BE2C (cell line): ENCODE measurements around the gene PLP2.

Experiments
- DNase-seq: peaks from one replicate; pipeline ENCODE4 v3.0.0-alpha.2; 2020
- H3K27me3 ChIP-seq: fragments of 250-450 bp; sonication (Bioruptor Pico); 2 replicates; pipeline ENCODE4 v1.5.1; 2020; ENCODE audit warnings: mild to moderate bottlenecking
- H3K36me3 ChIP-seq: fragments of 250-450 bp; sonication (Bioruptor Pico); 2 replicates; pipeline ENCODE4 v1.5.1; 2020; ENCODE audit warnings: mild to moderate bottlenecking
- H3K4me1 ChIP-seq: fragments of 250-450 bp; sonication (Bioruptor Pico); 2 replicates; pipeline ENCODE4 v1.5.1; 2020
- H3K4me3 ChIP-seq: 2 replicates; pipeline ENCODE4 v1.5.1; 2011; ENCODE audit warnings: low read depth, low read length
- H3K9me3 ChIP-seq: fragments of 250-450 bp; sonication (Bioruptor Pico); 2 replicates; pipeline ENCODE4 v1.5.1; 2020
- TF ChIP-seq, protein P1 (sequence below): IDR thresholded peaks from 2 replicates; pipeline ENCODE4 v1.5.1; 2012; ENCODE audit warnings: mild to moderate bottlenecking, low read depth, low read length

Gene PLP2

GRCh38 chrX:49177338-49177833 is 5.7 kb downstream of the PLP2 start:
- H3K4me1 ChIP-seq = no peaks in the 10 kb centered on the region
- DNase-seq = no peak
- no peaks in the 10 kb centered on the region; the same call in none of the 2 replicates for H3K36me3 ChIP-seq
- no peak overlapping the region for H3K4me3 ChIP-seq
- TF ChIP-seq, protein P1, sequence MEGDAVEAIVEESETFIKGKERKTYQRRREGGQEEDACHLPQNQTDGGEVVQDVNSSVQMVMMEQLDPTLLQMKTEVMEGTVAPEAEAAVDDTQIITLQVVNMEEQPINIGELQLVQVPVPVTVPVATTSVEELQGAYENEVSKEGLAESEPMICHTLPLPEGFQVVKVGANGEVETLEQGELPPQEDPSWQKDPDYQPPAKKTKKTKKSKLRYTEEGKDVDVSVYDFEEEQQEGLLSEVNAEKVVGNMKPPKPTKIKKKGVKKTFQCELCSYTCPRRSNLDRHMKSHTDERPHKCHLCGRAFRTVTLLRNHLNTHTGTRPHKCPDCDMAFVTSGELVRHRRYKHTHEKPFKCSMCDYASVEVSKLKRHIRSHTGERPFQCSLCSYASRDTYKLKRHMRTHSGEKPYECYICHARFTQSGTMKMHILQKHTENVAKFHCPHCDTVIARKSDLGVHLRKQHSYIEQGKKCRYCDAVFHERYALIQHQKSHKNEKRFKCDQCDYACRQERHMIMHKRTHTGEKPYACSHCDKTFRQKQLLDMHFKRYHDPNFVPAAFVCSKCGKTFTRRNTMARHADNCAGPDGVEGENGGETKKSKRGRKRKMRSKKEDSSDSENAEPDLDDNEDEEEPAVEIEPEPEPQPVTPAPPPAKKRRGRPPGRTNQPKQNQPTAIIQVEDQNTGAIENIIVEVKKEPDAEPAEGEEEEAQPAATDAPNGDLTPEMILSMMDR = no peak
- H3K27me3 ChIP-seq = no peaks in the 10 kb centered on the region
- no peaks in the 10 kb centered on the region for H3K9me3 ChIP-seq

DNA sequence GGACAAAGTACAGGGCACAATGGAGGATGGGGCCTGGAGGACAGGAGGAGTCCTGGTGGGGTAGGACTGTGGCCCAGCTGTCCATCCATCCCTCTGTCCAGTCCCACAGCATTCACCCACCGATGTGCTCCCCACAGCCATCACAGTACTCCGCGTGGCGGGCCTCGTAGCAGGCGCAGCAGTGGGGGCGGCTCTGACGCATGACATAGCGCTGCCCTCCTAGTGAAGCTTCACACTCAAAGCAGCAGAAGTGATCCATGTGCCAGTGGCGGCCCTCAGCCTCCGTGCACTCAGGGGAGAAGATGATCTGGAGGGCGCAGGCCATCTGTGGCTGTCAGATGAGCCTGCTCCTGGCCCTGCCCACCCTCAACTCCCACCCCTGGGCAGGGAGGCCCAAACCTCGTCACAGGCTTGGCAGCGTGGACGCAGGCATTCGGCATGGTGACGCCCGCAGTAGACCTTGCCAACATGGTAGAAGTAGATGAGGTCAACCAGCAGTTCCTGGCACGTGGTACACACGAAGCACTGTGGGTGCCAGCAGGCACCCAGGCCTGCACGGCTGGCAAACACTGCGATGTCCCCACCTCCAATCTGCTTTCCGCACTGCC is 6.3 kb downstream of the PLP2 start:
- DNase-seq = no peak
- Histone ChIP-seq H3K9me3 (no peaks in the 10 kb centered on the region), H3K4me3 (no peak overlapping the region), H3K4me1 (no peaks in the 10 kb centered on the region), H3K27me3 (no peaks in the 10 kb centered on the region), H3K36me3 (no peaks in the 10 kb centered on the region; the same call in none of the 2 replicates)
- TF ChIP-seq, protein P1 = no peak

DNA sequence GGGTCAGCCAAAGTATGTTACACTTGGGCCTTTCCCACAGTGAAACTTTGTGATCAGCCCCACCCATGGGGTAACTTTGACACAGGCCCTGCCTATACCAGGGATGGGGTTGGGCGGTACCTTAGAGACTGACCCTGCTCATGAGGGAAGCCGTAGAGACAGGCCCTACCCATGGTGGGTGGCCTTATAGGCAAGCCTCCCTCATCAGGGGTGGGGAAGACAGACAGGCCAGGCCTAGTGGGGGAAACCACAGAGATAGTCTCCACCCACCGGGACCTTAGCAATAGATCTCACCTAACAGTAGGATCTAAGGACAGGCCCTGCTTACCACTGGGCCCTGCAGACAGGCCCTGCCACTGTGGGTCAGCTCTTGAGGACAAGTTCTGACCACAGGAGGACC is 6.8 kb downstream of the PLP2 start:
- no peak for DNase-seq
- TF ChIP-seq, protein P1 = no peak
- H3K36me3 ChIP-seq = no peaks in the 10 kb centered on the region; the same call in 1 of the 2 replicates
- H3K4me1 ChIP-seq = no peaks in the 10 kb centered on the region; the same call in 1 of the 2 replicates
- no peaks in the 10 kb centered on the region for H3K9me3 ChIP-seq
- H3K27me3 ChIP-seq = no peaks in the 10 kb centered on the region
- no peak overlapping the region for H3K4me3 ChIP-seq

- Histone ChIP-seq H3K4me1 (no peaks in the 10 kb centered on the region; the same call in 1 of the 2 replicates), H3K9me3 (no peaks in the 10 kb centered on the region), H3K27me3 (no peaks in the 10 kb centered on the region), H3K36me3 (no peaks in the 10 kb centered on the region; the same call in 1 of the 2 replicates), H3K4me3 (no peak overlapping the region)
- TF ChIP-seq, protein P1 = no peak
- no peak for DNase-seq
These were observed 7.7 kb downstream of the PLP2 start for GRCh38 chrX:49179358-49179757.

- Histone ChIP-seq H3K27me3 (no peaks in the 10 kb centered on the region), H3K4me3 (peak overlapping the region; percentile 33), H3K4me1 (no peaks in the 10 kb centered on the region; the same call in 1 of the 2 replicates), H3K36me3 (no peaks in the 10 kb centered on the region), H3K9me3 (no peaks in the 10 kb centered on the region)
- TF ChIP-seq, protein P1 = no peak
- DNase-seq = peak; percentile 61
These were observed 12.1 kb downstream of the PLP2 start for GRCh38 chrX:49183701-49184281.
